GM12873 (cell line): ENCODE measurements around the gene NR2F6.

Experiments used
- CTCF ChIP-seq: IDR thresholded peaks from 2 replicates; pipeline ENCODE4 v1.5.1; 2012; ENCODE audit warnings: low read depth, mild to moderate bottlenecking, moderate library complexity, low read length, control low read depth; ENCODE audit not compliant: insufficient read depth; ENCODE audit errors: missing control alignments

Gene NR2F6

DNA sequence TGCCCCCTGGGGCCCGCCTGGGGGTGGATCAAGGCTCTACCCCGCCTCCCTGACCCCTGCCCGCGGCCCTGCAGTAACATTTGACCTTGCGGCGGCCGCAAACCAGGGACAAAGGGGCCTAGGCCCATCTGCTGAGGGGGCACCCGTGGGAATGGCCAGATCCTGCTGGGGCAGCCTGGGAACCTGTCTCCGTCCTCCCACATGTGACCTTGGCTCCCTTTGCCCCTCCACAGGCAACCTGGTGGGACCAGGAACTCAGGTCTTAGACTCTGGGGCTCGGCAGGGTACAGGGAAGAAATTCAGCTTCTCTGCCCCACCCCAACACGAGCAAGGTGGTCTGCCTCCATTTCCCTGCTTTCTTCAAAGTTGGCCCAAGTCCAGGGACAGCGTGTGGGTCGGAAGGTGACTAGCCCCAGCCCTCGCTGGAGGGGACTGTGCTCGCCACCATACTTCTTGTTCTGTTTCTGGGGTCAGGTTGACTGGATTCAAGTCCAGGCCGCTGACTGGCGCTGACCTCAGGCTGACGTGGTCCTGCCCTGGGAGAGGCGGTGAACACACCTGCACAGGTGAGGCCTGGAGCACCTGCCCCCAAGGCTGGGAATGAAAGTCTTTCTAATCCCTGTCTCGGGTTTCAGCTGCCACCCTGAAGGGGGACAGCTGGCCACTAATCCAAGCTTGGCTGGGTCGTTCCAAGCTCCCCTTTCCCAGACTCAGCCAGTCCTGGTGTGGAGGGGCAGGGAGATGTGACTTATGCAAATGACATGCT is 2.5 kb upstream of the NR2F6 start:
- TF ChIP-seq CTCF = no peak

GRCh38 chr19:17246681-17247425 is 1.1 kb upstream of the NR2F6 start:
- TF ChIP-seq CTCF = no peak

DNA sequence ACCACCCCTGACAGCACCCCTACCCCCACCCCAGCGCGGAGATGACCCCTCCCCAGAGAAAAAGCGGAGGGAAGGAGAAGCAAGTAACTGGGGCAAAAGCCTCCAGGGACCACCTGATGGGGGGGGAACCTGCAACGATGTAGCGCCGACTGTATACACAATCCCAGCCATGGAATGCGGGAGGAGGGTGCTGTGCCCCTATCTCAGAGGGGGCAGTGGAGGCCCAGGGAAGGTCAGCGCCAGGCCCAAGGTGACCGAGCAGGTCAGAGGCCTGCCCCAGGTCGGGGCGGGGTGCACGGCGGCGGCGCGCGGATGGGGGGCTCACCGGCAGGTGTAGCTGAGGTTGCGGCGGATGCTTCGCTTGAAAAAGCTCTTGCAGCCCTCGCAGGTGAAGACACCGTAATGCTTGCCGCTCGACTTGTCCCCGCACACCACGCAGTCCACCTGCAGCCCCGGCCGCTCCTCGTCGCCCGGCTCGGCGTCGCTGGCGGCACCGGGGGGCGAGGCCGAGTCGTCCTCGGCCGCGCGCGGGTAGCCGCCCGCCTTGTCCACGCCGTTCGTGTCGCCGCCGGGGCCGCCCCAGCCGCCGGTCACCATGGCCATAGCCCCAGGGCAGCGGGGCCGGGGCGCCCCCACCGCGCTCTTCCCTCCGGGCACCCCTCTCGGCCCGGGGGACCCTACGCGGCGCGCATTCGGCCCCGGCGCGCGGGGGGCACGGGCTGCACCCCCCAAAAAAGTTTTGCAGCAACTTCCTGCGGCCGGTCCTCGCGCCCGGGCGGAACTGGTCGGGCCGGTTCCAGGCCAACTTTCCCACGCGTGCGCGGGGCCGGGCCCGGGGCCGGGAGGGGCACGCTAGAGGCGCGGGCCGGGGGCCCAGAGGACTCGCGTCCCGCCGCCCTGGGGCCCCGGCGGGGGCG is 843 bp downstream of the NR2F6 start:
- TF ChIP-seq CTCF = no peak

- TF ChIP-seq CTCF = no peak
Observed at GRCh38 chr19:17243830-17244617, 1.7 kb downstream of the NR2F6 start.

DNA sequence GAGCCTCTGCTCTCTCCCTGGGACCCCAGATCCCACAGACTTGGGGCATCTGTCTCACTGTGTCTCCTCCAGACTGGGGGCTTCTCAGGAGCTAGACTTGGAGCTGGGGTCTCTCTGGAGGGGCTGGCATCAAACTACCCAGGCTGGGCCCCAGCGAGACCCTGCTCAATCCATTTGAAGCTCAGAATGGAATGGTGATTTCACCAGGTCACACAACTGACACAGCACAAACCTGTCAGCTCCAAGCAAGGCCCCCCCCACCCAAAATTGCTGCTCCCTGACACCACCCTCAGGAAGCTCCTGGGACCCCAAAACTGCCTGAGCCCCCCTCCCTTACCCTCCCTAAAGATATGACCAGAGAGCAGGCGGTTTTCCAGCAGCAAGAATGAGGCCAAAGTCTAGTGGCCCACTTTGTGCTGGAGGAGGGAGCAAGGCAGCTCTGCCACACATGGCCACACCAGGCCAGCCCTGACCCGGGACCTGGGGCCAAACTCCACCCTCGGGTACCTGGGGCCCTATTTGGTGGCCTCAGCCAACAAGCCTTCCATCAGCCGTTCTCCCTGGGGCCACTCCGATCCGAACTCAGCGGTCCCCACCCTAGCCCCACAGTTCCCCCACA is 2.4 kb downstream of the NR2F6 start:
- TF ChIP-seq CTCF = no peak

- TF ChIP-seq CTCF = no peak
Observed at GRCh38 chr19:17242431-17243208, 3.1 kb downstream of the NR2F6 start.
